ENCODE measurements around the gene TSPO2.
A peak's percentile ranks its signal among the peaks of the same experiment; 100 is the strongest.

DNA sequence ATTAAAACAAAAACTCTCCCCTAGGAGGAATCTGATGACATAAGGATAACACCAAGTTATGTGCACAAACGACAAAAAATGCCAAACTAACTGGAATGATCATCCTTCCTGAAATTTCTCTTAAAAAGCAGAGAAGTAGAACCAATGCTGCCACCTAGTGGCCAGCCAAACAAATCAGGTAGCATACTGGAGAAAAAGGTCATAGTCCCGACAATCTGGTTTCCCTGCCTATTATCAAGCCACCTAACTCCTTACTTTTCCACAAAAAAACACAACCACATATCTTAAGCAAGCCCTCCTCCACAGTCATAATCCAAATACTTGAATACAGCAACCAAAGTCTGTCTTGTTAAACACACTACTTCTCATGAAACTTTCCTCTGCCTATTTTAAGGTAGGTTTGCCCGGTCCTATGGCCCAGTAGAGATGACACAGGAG, 24.6 kb downstream of the TSPO2 start:
- TF ChIP-seq, protein P1, sequence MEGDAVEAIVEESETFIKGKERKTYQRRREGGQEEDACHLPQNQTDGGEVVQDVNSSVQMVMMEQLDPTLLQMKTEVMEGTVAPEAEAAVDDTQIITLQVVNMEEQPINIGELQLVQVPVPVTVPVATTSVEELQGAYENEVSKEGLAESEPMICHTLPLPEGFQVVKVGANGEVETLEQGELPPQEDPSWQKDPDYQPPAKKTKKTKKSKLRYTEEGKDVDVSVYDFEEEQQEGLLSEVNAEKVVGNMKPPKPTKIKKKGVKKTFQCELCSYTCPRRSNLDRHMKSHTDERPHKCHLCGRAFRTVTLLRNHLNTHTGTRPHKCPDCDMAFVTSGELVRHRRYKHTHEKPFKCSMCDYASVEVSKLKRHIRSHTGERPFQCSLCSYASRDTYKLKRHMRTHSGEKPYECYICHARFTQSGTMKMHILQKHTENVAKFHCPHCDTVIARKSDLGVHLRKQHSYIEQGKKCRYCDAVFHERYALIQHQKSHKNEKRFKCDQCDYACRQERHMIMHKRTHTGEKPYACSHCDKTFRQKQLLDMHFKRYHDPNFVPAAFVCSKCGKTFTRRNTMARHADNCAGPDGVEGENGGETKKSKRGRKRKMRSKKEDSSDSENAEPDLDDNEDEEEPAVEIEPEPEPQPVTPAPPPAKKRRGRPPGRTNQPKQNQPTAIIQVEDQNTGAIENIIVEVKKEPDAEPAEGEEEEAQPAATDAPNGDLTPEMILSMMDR (conservative IDR thresholded peaks at IDR 0.05; ENCODE audit: low read length): peak; percentile 98
- no peak for TF ChIP-seq EZH2phosphoT487 (IDR thresholded peaks at IDR 0.05; ENCODE audit: borderline replicate concordance, low read depth, low read length)
